Stomach (tissue), 9 donors: ENCODE measurements around the gene NDEL1. TPM values are rescaled to one million over a fixed set of nuclear protein-coding genes. Genes with fewer than 3 reads are reported as not detected.

Experiments used
- DNase-seq, 2 donors: peaks; one replicate each; pipeline versions ENCODE4 v3.0.0 to v3.0.0-alpha.2; 2013 to 2019
- H3K27ac ChIP-seq, 5 donors: fragments of 200-600 bp in 4 of 5; sonication (generic) in 4 of 5; one replicate each; pipeline ENCODE4 v1.5.1; 2013 to 2019; ENCODE audit warnings: mild to moderate bottlenecking in 1 of 5, moderate library complexity in 1 of 5
- H3K27me3 ChIP-seq, 3 donors: fragments of 200-600 bp; sonication (generic); one replicate each; pipeline ENCODE4 v1.5.1; 2017 to 2019; ENCODE audit warnings: mixed run types in 1 of 3
- H3K36me3 ChIP-seq, 4 donors: fragments of 200-600 bp; sonication (generic); 1 replicate in 3 of 4; 2 replicates in 1 of 4; pipeline ENCODE4 v1.5.1; 2016 to 2019
- H3K4me1 ChIP-seq, 4 donors: fragments of 200-600 bp; sonication (generic); one replicate each; pipeline ENCODE4 v1.5.1; 2016 to 2019
- H3K4me3 ChIP-seq, 4 donors: fragments of 200-600 bp; sonication (generic) in 3 of 4; one replicate each; pipeline ENCODE4 v1.5.1; 2016 to 2019; ENCODE audit warnings: mild to moderate bottlenecking in 1 of 4
- H3K9me3 ChIP-seq, 4 donors: fragments of 200-600 bp; sonication (generic); one replicate each; pipeline ENCODE4 v1.5.1; 2016 to 2019
- CTCF ChIP-seq, 7 experiments: fragments of 450-650 bp in 4 of 7; fragments of 200-600 bp in 3 of 7; sonication (generic) in 3 of 7; IDR thresholded peaks; one replicate each; pipeline ENCODE4 v1.5.1; 2016 to 2019; ENCODE audit warnings: antibody characterized with exemption in 7 of 7, control low read depth in 2 of 7, mild to moderate bottlenecking in 1 of 7
- EP300 ChIP-seq: sonication (generic); formaldehyde crosslinking; IDR thresholded peaks from one replicate; pipeline ENCODE4 v1.6.1; 2017; ENCODE audit warnings: antibody characterized with exemption
- POLR2A ChIP-seq, 4 donors: fragments of 450-650 bp; IDR thresholded peaks; one replicate each; pipeline ENCODE4 v1.6.1; 2016; ENCODE audit warnings: antibody characterized with exemption in 4 of 4, control low read depth in 2 of 4, mild to moderate bottlenecking in 1 of 4, moderate library complexity in 1 of 4
- POLR2AphosphoS5 ChIP-seq, 3 donors: sonication (generic); formaldehyde crosslinking; IDR thresholded peaks; one replicate each; pipeline ENCODE4 v1.6.1; 2016; ENCODE audit warnings: antibody characterized with exemption in 3 of 3
- WGBS, 5 donors: extraction: QIAGEN DNeasy Blood & Tissue Kit in 3 of 5; methylation state at CpG; one replicate each; pipeline versions ENCODE4 v1.1.5 to v1.1.7; 2013 to 2018; 5-methylcytosine and 5-hydroxymethylcytosine counted together
- intact Hi-C: fragments of 100-400 bp; cut with DNase I; formaldehyde crosslinking; loops from one replicate; pipeline ENCODE4 v1.15.1; 2023; ENCODE audit warnings: low total_unique reads
- polyA plus RNA-seq, 3 donors: library from polyadenylated mRNA; stranded (reverse); fragments of 200-250 nt; gene quantifications; one replicate each; pipeline ENCODE4 v1.2.3, GENCODE V29; 2013
- total RNA-seq, 5 donors: library from RNA; depleted of rRNA; stranded (reverse); fragments of >200 nt; gene quantifications; one replicate each; pipeline versions ENCODE4 v1.1.0 to v1.2.3, GENCODE V29; 2014 to 2016
- donor health status: healthy with polysubstance abuse.
- donor health status: Bipolar disorder and iron deficiency.
- donor health status: healthy.

Gene NDEL1
- total and polyA plus RNA-seq, 8 donors, result 12.8 to 102 (median 42.9) TPM

GRCh38 chr17:8397636-8398035 is 38.0 kb upstream of the NDEL1 start, which contains the start of gene RNF222:
Gene RNF222 (minus strand): TSS chr17:8397827. CDS start chr17:8393461, 4,366 bp downstream.
- intact Hi-C loops, result no loop called here
- Histone ChIP-seq H3K27ac (no peak within 1 kb of the TSS), H3K36me3 (no peaks in the 10 kb centered on the region), H3K4me1 (peaks cover 0 to 4% (median 0%) of the 10 kb centered on the region in 4 donors), H3K27me3 (peaks cover 0 to 72% (median 25%) of the 10 kb centered on the region in 3 donors), H3K4me3 (no peak within 1 kb of the TSS), H3K9me3 (no peaks in the 10 kb centered on the region)
- no peak for DNase-seq
- TF ChIP-seq CTCF (IDR thresholded peaks at IDR 0.05), result no peak
- no peak for TF ChIP-seq POLR2A (IDR thresholded peaks at IDR 0.05)
- TF ChIP-seq EP300, result no peak
- TF ChIP-seq POLR2AphosphoS5 (IDR thresholded peaks at IDR 0.05), result no peak
- 43 to 59% (median 47%) methylated on average over 11 to 13 of the region's 13 CpGs for WGBS, 5 donors

- TF ChIP-seq CTCF (IDR thresholded peaks at IDR 0.05) (no peak), POLR2A (IDR thresholded peaks at IDR 0.05) (no peak), EP300 (no peak), POLR2AphosphoS5 (IDR thresholded peaks at IDR 0.05) (no peak)
- Histone ChIP-seq H3K4me3 (no peak overlapping the region), H3K4me1 (no peaks in the 10 kb centered on the region), H3K27ac (no peak overlapping the region), H3K36me3 (no peaks in the 10 kb centered on the region), H3K9me3 (no peaks in the 10 kb centered on the region), H3K27me3 (peaks cover 0 to 59% (median 25%) of the 10 kb centered on the region in 3 donors)
- no peak for DNase-seq
- intact Hi-C loops, result no loop called here
- WGBS, 5 donors, result 54 to 67% (median 60%) methylated on average over 6 of the region's 6 CpGs
These were observed 36.7 kb upstream of the NDEL1 start for GRCh38 chr17:8398980-8399379.

GRCh38 chr17:8401107-8401506 is 34.6 kb upstream of the NDEL1 start:
- 76 to 86% (median 82%) methylated on average over 2 of the region's 2 CpGs for WGBS, 5 donors
- no peak for TF ChIP-seq POLR2A (IDR thresholded peaks at IDR 0.05)
- TF ChIP-seq EP300, result no peak
- TF ChIP-seq POLR2AphosphoS5 (IDR thresholded peaks at IDR 0.05), result no peak
- TF ChIP-seq CTCF (IDR thresholded peaks at IDR 0.05), result no peak
- H3K4me3 ChIP-seq, result no peak overlapping the region
- no peaks in the 10 kb centered on the region for H3K4me1 ChIP-seq
- no peak overlapping the region for H3K27ac ChIP-seq
- no peak for DNase-seq
- H3K36me3 ChIP-seq, result no peaks in the 10 kb centered on the region
- H3K9me3 ChIP-seq, result no peaks in the 10 kb centered on the region
- intact Hi-C loops, result no loop called here
- peaks cover 0 to 53% (median 16%) of the 10 kb centered on the region in 3 donors for H3K27me3 ChIP-seq

GRCh38 chr17:8402921-8403536 is 32.7 kb upstream of the NDEL1 start:
- Histone ChIP-seq H3K9me3 (no peaks in the 10 kb centered on the region), H3K4me3 (no peak overlapping the region), H3K4me1 (no peaks in the 10 kb centered on the region), H3K36me3 (no peaks in the 10 kb centered on the region), H3K27ac (no peak overlapping the region), H3K27me3 (peaks cover 0 to 53% (median 0%) of the 10 kb centered on the region in 3 donors)
- 71 to 82% (median 80%) methylated on average over 11 of the region's 11 CpGs for WGBS, 5 donors
- intact Hi-C loops, result no loop called here
- DNase-seq, result no peak
- TF ChIP-seq CTCF (IDR thresholded peaks at IDR 0.05), result no peak
- TF ChIP-seq POLR2A (IDR thresholded peaks at IDR 0.05), result no peak
- no peak for TF ChIP-seq POLR2AphosphoS5 (IDR thresholded peaks at IDR 0.05)
- no peak for TF ChIP-seq EP300
